Hepatocyte (in vitro differentiated cells): ENCODE measurements around the gene DOCK1.

Experiments used
- CTCF ChIP-seq: fragments of 200-600 bp; sonication (generic); IDR thresholded peaks from 2 replicates; pipeline ENCODE4 v1.5.1; 2016; ENCODE audit warnings: antibody characterized with exemption, mild to moderate bottlenecking; ENCODE audit not compliant: poor library complexity
- EZH2 ChIP-seq: fragments of 200-600 bp; sonication (generic); IDR thresholded peaks from 2 replicates; pipeline ENCODE4 v1.6.1; 2016; ENCODE audit warnings: antibody characterized with exemption, mild to moderate bottlenecking, borderline replicate concordance
- EZH2phosphoT487 ChIP-seq: fragments of 200-600 bp; sonication (generic); IDR thresholded peaks from one replicate; pipeline ENCODE4 v1.6.1; 2018; ENCODE audit warnings: antibody characterized with exemption, mild to moderate bottlenecking, low read depth, moderate library complexity; ENCODE audit not compliant: unreplicated experiment, severe bottlenecking

- TF ChIP-seq EZH2phosphoT487 = no peak
- TF ChIP-seq CTCF = no peak
- TF ChIP-seq EZH2 = no peak
These were observed 1.6 kb downstream of the DOCK1 start for GRCh38 chr10:126906704-126907422.
